Activated CD4-positive, alpha-beta T cell treated with anti-CD3 and anti-CD28 coated beads, Interleukin-2, amount 10 ng/mL, durations not matched to agents 24 days and 14 days (primary cell): ENCODE measurements around the gene USO1. TPM values are rescaled to one million over a fixed set of nuclear protein-coding genes. Genes with fewer than 3 reads are reported as not detected.

Experiments
- DNase-seq: peaks from one replicate; pipeline ENCODE4 v3.0.0; 2022
- H3K27ac Mint-ChIP-seq: one replicate; pipeline ENCODE4 v1.8.0; 2022; ENCODE audit warnings: mild to moderate bottlenecking, mixed read lengths
- H3K27me3 Mint-ChIP-seq: one replicate; pipeline ENCODE4 v1.8.0; 2022; ENCODE audit warnings: mixed read lengths
- H3K36me3 Mint-ChIP-seq: one replicate; pipeline ENCODE4 v1.8.0; 2022; ENCODE audit warnings: low read depth, mild to moderate bottlenecking, mixed read lengths
- H3K4me1 Mint-ChIP-seq: one replicate; pipeline ENCODE4 v1.8.0; 2021; ENCODE audit warnings: mixed read lengths
- H3K4me3 Mint-ChIP-seq: one replicate; pipeline ENCODE4 v1.8.0; 2022; ENCODE audit warnings: mild to moderate bottlenecking, moderate library complexity, mixed read lengths
- H3K9me3 Mint-ChIP-seq: one replicate; pipeline ENCODE4 v1.8.0; 2021; ENCODE audit warnings: mixed read lengths
- intact Hi-C: fragments of 100-400 bp; cut with micrococcal nuclease; formaldehyde crosslinking; loops from one replicate; pipeline ENCODE4 v1.15.1; 2023
- total RNA-seq: library from RNA; stranded (reverse); gene quantifications from 2 replicates; pipeline ENCODE4 v1.2.3, GENCODE V29; 2022

The USO1 gene
- total RNA-seq, 1 donor from 2014 or later: 42.8 TPM

- Mint-ChIP-seq H3K9me3 (no peaks in the 10 kb centered on the region), H3K4me3 (no peak overlapping the region), H3K36me3 (peaks cover 11% of the 10 kb centered on the region), H3K27ac (no peak overlapping the region), H3K27me3 (peaks cover 2% of the 10 kb centered on the region), H3K4me1 (no peaks in the 10 kb centered on the region)
- DNase-seq: no peak
- intact Hi-C loops: no loop called here
Observed at GRCh38 chr4:75820197-75820596, 95.8 kb downstream of the USO1 start.

DNA sequence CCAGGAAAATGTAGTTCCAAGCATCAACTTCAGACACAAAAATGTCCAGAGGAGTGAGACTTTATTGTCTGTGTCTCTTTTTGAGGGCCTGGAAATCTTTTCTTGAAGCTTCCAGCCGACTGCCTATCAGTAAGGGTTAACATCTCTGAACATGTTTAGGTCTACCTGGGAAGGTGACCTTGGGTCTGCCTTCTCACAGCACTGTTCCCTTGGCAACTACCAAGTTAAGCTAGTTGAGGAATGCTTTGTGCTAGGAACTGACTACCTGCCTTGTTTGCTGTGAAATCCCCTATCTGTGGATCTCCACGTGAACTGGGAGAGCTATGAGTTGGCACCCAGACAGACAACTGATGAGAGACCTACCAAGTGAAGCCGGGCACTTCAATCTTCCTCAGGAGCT lies 96.3 kb downstream of the USO1 start:
- no peak overlapping the region for H3K4me3 Mint-ChIP-seq
- peaks cover 6% of the 10 kb centered on the region for H3K36me3 Mint-ChIP-seq
- DNase-seq: peak; percentile 50
- intact Hi-C loops: no loop called here
- no peak overlapping the region for H3K27ac Mint-ChIP-seq
- H3K27me3 Mint-ChIP-seq: peaks cover 2% of the 10 kb centered on the region
- no peaks in the 10 kb centered on the region for H3K4me1 Mint-ChIP-seq
- H3K9me3 Mint-ChIP-seq: no peaks in the 10 kb centered on the region

DNA sequence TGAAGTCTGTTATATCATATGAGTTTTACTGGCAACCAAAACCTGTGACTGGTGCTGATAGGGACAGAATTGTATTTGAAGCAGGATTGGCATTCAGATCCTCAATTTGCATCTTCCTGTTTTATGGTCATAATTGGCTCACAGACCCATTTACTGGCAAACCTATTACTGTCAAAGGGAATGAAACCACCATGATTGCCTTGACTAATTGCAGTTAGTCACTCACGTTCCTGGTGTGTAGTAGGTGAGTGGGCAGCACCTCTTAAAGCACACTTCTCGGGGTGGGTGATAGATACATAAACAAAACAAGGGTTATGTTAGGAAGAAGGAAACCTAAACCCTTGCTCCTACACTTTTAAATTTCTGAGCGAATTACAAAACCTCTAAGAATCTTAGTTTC lies 96.8 kb downstream of the USO1 start:
- Mint-ChIP-seq H3K9me3 (no peaks in the 10 kb centered on the region), H3K27me3 (peaks cover 2% of the 10 kb centered on the region), H3K27ac (no peak overlapping the region), H3K36me3 (peaks cover 3% of the 10 kb centered on the region), H3K4me1 (no peaks in the 10 kb centered on the region), H3K4me3 (no peak overlapping the region)
- no peak for DNase-seq
- intact Hi-C loops: no loop called here

GRCh38 chr4:75821966-75822365 lies 97.6 kb downstream of the USO1 start:
- Mint-ChIP-seq H3K27ac (no peak overlapping the region), H3K9me3 (no peaks in the 10 kb centered on the region), H3K27me3 (peaks cover 2% of the 10 kb centered on the region), H3K36me3 (no peaks in the 10 kb centered on the region), H3K4me3 (no peak overlapping the region), H3K4me1 (no peaks in the 10 kb centered on the region)
- DNase-seq: no peak
- intact Hi-C loops: no loop called here

DNA sequence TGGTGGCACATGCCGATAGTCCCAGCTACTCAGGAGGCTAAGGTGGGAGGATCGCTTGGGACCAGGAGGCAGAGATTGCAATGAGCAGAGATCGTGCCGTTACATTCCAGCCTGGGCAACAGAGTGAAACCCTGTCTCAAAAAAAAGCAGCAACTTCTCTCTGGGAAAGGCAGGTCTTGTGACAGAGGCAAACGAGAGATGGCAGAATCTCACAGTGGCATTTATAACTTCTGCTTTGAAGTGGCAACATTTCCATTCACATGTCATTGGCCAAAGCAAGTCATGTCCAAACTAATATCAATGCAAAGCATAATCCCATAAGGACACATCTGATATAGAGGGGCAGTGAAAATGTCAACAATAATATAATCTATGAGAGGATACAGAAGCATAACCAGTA lies 98.0 kb downstream of the USO1 start:
- no peak overlapping the region for H3K27ac Mint-ChIP-seq
- intact Hi-C loops: no loop called here
- H3K27me3 Mint-ChIP-seq: peaks cover 4% of the 10 kb centered on the region
- H3K4me3 Mint-ChIP-seq: no peak overlapping the region
- DNase-seq: no peak
- no peaks in the 10 kb centered on the region for H3K4me1 Mint-ChIP-seq
- H3K36me3 Mint-ChIP-seq: no peaks in the 10 kb centered on the region
- no peaks in the 10 kb centered on the region for H3K9me3 Mint-ChIP-seq

DNA sequence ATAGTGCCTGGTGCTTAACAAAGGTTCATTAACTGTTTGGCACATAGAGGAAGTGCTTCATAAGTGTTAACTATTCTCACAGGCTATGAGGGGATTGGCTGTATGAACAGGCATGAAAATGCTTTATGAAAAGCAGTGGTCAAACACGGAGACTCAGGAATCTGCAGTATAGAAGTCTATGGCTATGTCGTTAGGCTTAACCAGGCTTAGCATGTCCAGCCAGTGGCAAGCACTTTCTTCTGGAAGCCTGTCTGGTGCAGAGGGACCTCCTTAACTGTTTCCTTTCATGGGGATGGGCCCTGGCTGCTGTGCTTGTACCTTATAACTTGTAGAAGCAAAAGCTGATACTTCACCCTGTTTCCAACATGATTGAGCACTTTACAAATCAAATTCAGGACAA lies 99.4 kb downstream of the USO1 start:
- no peak overlapping the region for H3K27ac Mint-ChIP-seq
- H3K9me3 Mint-ChIP-seq: no peaks in the 10 kb centered on the region
- H3K4me3 Mint-ChIP-seq: no peak overlapping the region
- intact Hi-C loops: no loop called here
- no peaks in the 10 kb centered on the region for H3K4me1 Mint-ChIP-seq
- no peaks in the 10 kb centered on the region for H3K36me3 Mint-ChIP-seq
- DNase-seq: no peak
- H3K27me3 Mint-ChIP-seq: peaks cover 4% of the 10 kb centered on the region

- Mint-ChIP-seq H3K4me1 (no peaks in the 10 kb centered on the region), H3K4me3 (no peak overlapping the region), H3K27ac (no peak overlapping the region), H3K27me3 (peaks cover 15% of the 10 kb centered on the region), H3K36me3 (no peaks in the 10 kb centered on the region), H3K9me3 (no peaks in the 10 kb centered on the region)
- no peak for DNase-seq
- intact Hi-C loops: no loop called here
Observed at GRCh38 chr4:75830906-75831305, 106.5 kb downstream of the USO1 start.

DNA sequence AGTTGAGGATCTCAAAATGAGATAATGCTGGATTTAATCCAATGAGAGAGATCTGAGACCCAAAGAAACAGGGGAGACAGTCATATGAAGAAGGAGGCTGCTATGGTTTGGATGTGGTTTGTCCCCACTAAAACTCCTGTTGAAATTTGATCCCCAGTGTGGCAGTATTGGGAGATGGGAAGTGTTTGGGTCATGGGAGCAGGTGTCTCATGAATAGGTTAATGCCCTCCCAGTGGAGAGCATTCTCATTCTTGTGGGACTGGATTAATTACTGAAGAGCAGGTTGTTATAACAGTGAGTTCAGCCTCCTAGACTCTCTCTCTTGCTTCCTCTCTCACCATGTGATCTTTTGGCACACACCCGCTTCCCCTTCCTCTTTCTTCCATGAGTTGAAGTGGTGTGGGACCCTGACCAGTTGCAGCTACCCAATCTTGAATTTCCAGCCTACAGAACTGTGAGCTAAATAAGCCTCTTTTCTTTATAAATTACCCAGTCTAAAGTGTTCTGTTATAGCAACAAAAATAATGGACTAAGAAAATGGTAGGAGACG lies 107.6 kb downstream of the USO1 start:
- H3K27ac Mint-ChIP-seq: no peak overlapping the region
- H3K4me3 Mint-ChIP-seq: no peak overlapping the region
- no peak for DNase-seq
- intact Hi-C loops: no loop called here
- no peaks in the 10 kb centered on the region for H3K4me1 Mint-ChIP-seq
- peaks cover 15% of the 10 kb centered on the region for H3K27me3 Mint-ChIP-seq
- H3K9me3 Mint-ChIP-seq: no peaks in the 10 kb centered on the region
- no peaks in the 10 kb centered on the region for H3K36me3 Mint-ChIP-seq

GRCh38 chr4:75834095-75834771 lies 109.9 kb downstream of the USO1 start:
- H3K4me1 Mint-ChIP-seq: no peaks in the 10 kb centered on the region
- H3K9me3 Mint-ChIP-seq: no peaks in the 10 kb centered on the region
- H3K27me3 Mint-ChIP-seq: peaks cover 10% of the 10 kb centered on the region
- intact Hi-C loops: no loop called here
- no peak overlapping the region for H3K27ac Mint-ChIP-seq
- no peak for DNase-seq
- no peak overlapping the region for H3K4me3 Mint-ChIP-seq
- no peaks in the 10 kb centered on the region for H3K36me3 Mint-ChIP-seq

- no peaks in the 10 kb centered on the region for H3K36me3 Mint-ChIP-seq
- intact Hi-C loops: no loop called here
- no peaks in the 10 kb centered on the region for H3K4me1 Mint-ChIP-seq
- no peak overlapping the region for H3K4me3 Mint-ChIP-seq
- H3K27me3 Mint-ChIP-seq: peaks cover 10% of the 10 kb centered on the region
- DNase-seq: no peak
- H3K27ac Mint-ChIP-seq: no peak overlapping the region
- H3K9me3 Mint-ChIP-seq: no peaks in the 10 kb centered on the region
Observed at GRCh38 chr4:75834772-75835154, 110.4 kb downstream of the USO1 start.

DNA sequence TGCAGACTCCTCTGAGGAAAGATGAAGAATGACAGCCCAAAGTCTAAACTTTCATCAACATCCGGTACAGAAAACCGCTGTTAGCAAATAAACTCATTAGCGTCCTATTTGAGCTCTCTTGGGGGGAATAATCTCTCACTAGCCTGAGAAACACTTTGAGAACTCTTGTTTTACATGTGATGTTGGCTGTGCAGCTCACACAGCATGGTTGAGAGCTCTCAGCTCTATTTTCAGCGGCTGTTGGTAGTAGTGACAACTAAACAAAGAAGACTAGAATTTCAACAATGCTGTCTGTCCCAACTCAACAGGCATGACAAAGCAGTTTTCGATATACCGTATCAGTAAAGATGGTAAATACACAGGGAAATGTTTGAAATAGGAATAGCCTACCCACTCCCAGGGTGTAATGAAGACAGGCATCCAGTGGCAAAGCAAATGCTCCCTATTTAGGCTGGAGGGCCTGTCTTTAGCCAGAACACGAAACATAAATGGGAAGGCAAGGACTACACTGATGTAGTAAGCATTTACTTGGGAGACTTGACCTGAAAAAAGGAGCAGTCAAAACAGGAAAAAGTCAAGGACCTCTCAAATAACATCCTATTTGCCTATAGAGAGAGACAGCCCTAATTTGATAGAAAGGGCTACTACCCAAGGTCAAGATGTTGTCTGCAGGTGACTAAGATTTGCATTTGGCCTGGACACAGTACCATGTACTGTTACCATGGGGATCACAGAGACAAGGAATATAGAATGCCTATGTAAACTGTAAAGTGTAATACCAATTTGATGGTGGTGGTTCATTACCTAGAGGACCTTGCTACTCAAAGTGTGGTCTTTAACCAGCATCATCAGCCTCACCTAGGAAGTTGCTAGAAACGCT lies 117.5 kb downstream of the USO1 start:
- H3K36me3 Mint-ChIP-seq: no peaks in the 10 kb centered on the region
- peaks cover 4% of the 10 kb centered on the region for H3K4me1 Mint-ChIP-seq
- H3K27me3 Mint-ChIP-seq: no peaks in the 10 kb centered on the region
- H3K9me3 Mint-ChIP-seq: no peaks in the 10 kb centered on the region
- no peak overlapping the region for H3K27ac Mint-ChIP-seq
- H3K4me3 Mint-ChIP-seq: no peak overlapping the region
- intact Hi-C loops: no loop called here
- DNase-seq: no peak

DNA sequence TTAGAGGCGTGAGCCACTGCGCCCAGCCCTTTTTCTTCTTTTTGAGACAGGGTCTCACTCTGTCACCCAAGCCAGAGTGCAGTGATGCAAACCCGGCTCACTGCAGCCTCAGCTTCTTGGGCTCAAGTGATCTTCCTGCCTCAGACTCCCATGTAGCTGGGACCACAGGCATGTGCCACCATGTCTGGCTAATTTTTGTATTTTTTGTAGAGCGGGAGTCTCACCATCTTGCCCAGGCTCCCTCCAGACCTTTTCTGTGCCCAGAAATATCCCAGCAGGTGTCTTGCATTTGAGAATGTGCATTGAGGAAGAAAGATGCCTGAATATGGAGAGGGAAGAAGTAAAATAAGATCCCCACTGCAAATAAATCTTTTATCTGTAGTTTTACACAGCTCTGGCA lies 119.2 kb downstream of the USO1 start:
- intact Hi-C loops: no loop called here
- Mint-ChIP-seq H3K36me3 (no peaks in the 10 kb centered on the region), H3K4me1 (peaks cover 6% of the 10 kb centered on the region), H3K9me3 (no peaks in the 10 kb centered on the region), H3K4me3 (no peak overlapping the region), H3K27ac (no peak overlapping the region), H3K27me3 (no peaks in the 10 kb centered on the region)
- no peak for DNase-seq

- Mint-ChIP-seq H3K27ac (no peak overlapping the region), H3K4me1 (peaks cover 10% of the 10 kb centered on the region), H3K4me3 (no peak overlapping the region), H3K9me3 (no peaks in the 10 kb centered on the region), H3K36me3 (no peaks in the 10 kb centered on the region), H3K27me3 (no peaks in the 10 kb centered on the region)
- intact Hi-C loops: no loop called here
- no peak for DNase-seq
Observed at GRCh38 chr4:75844151-75844662, 119.8 kb downstream of the USO1 start.

DNA sequence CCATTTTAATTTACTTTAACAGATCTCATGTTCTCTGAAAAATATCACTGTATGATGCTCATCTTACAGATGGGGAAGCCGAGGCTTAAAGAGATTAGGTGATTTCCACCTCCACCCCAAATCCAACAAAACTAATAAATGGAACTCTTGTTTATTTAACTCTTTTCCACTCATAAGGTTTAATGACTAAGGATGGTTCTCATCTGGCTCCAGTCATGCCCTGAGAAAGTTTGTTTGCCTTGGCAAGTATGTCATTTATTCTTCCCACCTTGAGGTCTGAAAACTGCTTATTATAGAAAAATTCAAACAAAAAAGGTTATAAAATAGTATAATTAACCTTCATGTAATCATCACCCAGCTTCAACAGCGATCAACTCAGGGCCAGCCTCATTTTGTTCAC lies 121.6 kb downstream of the USO1 start:
- intact Hi-C loops: no loop called here
- H3K36me3 Mint-ChIP-seq: no peaks in the 10 kb centered on the region
- no peak overlapping the region for H3K4me3 Mint-ChIP-seq
- peaks cover 13% of the 10 kb centered on the region for H3K4me1 Mint-ChIP-seq
- peaks cover 3% of the 10 kb centered on the region for H3K27me3 Mint-ChIP-seq
- DNase-seq: no peak
- no peaks in the 10 kb centered on the region for H3K9me3 Mint-ChIP-seq
- H3K27ac Mint-ChIP-seq: no peak overlapping the region
